GM21515 (cell line): Measurements from ENCODE around the gene RBM20.
"Not testable (repeated sequence)": the region's sequence is repeated elsewhere in the genome, so short reads cannot be mapped to it uniquely, and the experiment has no call there.

Experiments used
- ATAC-seq: cut with Tn5 transposase; IDR thresholded peaks from one replicate; pipeline ENCODE4 v1.9.1; 2021; ENCODE audit not compliant: unreplicated experiment

Gene RBM20

GRCh38 chr10:110727785-110728184 is 83.6 kb downstream of the RBM20 start:
- ATAC-seq: not testable (repeated sequence)

- ATAC-seq: no peak
Measured at GRCh38 chr10:110730345-110731050, 86.4 kb downstream of the RBM20 start.

GRCh38 chr10:110733218-110733952 is 89.2 kb downstream of the RBM20 start:
- no peak for ATAC-seq

- ATAC-seq: no peak
Measured at GRCh38 chr10:110735620-110736027, 91.5 kb downstream of the RBM20 start.

- ATAC-seq: no peak
Measured at GRCh38 chr10:110737886-110738634, 93.9 kb downstream of the RBM20 start.

- ATAC-seq: no peak
Measured at GRCh38 chr10:110739811-110740271, 95.7 kb downstream of the RBM20 start.

GRCh38 chr10:110742801-110743200 is 98.7 kb downstream of the RBM20 start:
- ATAC-seq: no peak

GRCh38 chr10:110744782-110745181 is 100.6 kb downstream of the RBM20 start:
- no peak for ATAC-seq

GRCh38 chr10:110746254-110746826 is 102.2 kb downstream of the RBM20 start:
- ATAC-seq: peak; percentile 49

GRCh38 chr10:110746969-110747608 is 103.0 kb downstream of the RBM20 start:
- peak; percentile 27 for ATAC-seq

GRCh38 chr10:110747609-110748464 is 103.7 kb downstream of the RBM20 start:
- ATAC-seq: no peak

GRCh38 chr10:110748970-110749369 is 104.8 kb downstream of the RBM20 start:
- no peak for ATAC-seq

- ATAC-seq: no peak
Measured at GRCh38 chr10:110750931-110751330, 106.8 kb downstream of the RBM20 start.

- ATAC-seq: no peak
Measured at GRCh38 chr10:110751850-110752249, 107.7 kb downstream of the RBM20 start.

GRCh38 chr10:110753462-110753861 is 109.3 kb downstream of the RBM20 start:
- ATAC-seq: no peak

GRCh38 chr10:110754375-110755105 is 110.4 kb downstream of the RBM20 start:
- no peak for ATAC-seq

- ATAC-seq: no peak
Measured at GRCh38 chr10:110755781-110756180, 111.6 kb downstream of the RBM20 start.

GRCh38 chr10:110756876-110757275 is 112.7 kb downstream of the RBM20 start:
- no peak for ATAC-seq

GRCh38 chr10:110757586-110757985 is 113.5 kb downstream of the RBM20 start:
- no peak for ATAC-seq
